SK-N-SH (cell line): ENCODE measurements around the gene LIMS1.
"Not testable (repeated sequence)": the region's sequence is repeated elsewhere in the genome, so short reads cannot be mapped to it uniquely, and the experiment has no call there.

Experiments
- CTCF ChIP-seq: fragments of 200-600 bp; sonication (generic); IDR thresholded peaks from 2 replicates; pipeline ENCODE4 v1.6.1; 2017; ENCODE audit warnings: antibody characterized with exemption, mild to moderate bottlenecking, moderate library complexity
- FOXJ3 ChIP-seq: sonication (generic); formaldehyde crosslinking; IDR thresholded peaks from 2 replicates; pipeline ENCODE4 v1.5.1; 2020; ENCODE audit warnings: mild to moderate bottlenecking, missing genetic modification reagents
- JUND ChIP-seq: IDR thresholded peaks from 2 replicates; pipeline ENCODE4 v1.4.0; 2012
- RAD21 ChIP-seq: IDR thresholded peaks from 2 replicates; pipeline ENCODE4 v1.6.1; 2012; ENCODE audit warnings: mild to moderate bottlenecking, low read length
- RFX5 ChIP-seq: IDR thresholded peaks from 2 replicates; pipeline ENCODE4 v1.6.1; 2012; ENCODE audit warnings: mild to moderate bottlenecking, improper control_type of control experiment, low read length
- RXRA ChIP-seq: IDR thresholded peaks from 2 replicates; pipeline ENCODE4 v1.4.0; 2012; ENCODE audit warnings: low read depth, mild to moderate bottlenecking, borderline replicate concordance
- TCF12 ChIP-seq: IDR thresholded peaks from 2 replicates; pipeline ENCODE4 v1.4.0; 2012

GRCh38 chr2:108507620-108508019, 26.6 kb upstream of the LIMS1 start:
- TF ChIP-seq RAD21; CTCF; JUND; TCF12; FOXJ3 (CRISPR knock-in tag); RXRA; RFX5: not testable (repeated sequence)
